CD4-positive, alpha-beta T cell (primary cell): ENCODE measurements around the gene KRT79. TPM values are rescaled to one million over a fixed set of nuclear protein-coding genes. Genes with fewer than 3 reads are reported as not detected.

Source experiments
- ATAC-seq: fragments of 200-7000 bp; cut with Tn5 transposase; one replicate; pipeline ENCODE4 v1.10.0; 2022; ENCODE audit warnings: mild to moderate bottlenecking; ENCODE audit not compliant: poor library complexity
- CTCF ChIA-PET: fragments of 350-600 bp; sonication (Branson Sonifier 250); formaldehyde crosslinking; loops from one replicate; lab custom pipeline; 2021; ENCODE audit warnings: antibody characterized with exemption, inconsistent platforms; lab: Charles Lee
- POLR2A ChIA-PET: fragments of 350-600 bp; sonication (Branson Sonifier 250); formaldehyde crosslinking; loops from one replicate; lab custom pipeline; 2021; ENCODE audit warnings: antibody characterized with exemption, inconsistent platforms; lab: Charles Lee
- DNase-seq, 14 experiments: peaks; one replicate each; pipeline ENCODE4 v3.0.0-alpha.2; 2013 to 2020; ENCODE audit warnings: mixed read lengths in 2 of 14
- H3K27ac ChIP-seq, 2 donors: one replicate each; pipeline versions ENCODE4 v1.5.1 to v1.7.0; 2013; ENCODE audit warnings: low read length in 2 of 2, low read depth in 1 of 2, mild to moderate bottlenecking in 1 of 2
- H3K27me3 ChIP-seq, 2 experiments: 1 replicate in 1 of 2; 2 replicates in 1 of 2; pipeline versions ENCODE4 v1.6.1 to v1.7.0; 2013; ENCODE audit warnings: low read length in 2 of 2, control low read depth in 1 of 2, mild to moderate bottlenecking in 1 of 2, moderate library complexity in 1 of 2; ENCODE audit not compliant: insufficient read depth in 2 of 2, control insufficient read depth in 1 of 2
- H3K36me3 ChIP-seq: one replicate; pipeline ENCODE4 v1.6.1; 2013; ENCODE audit warnings: low read length, control low read depth; ENCODE audit not compliant: insufficient read depth
- H3K4me1 ChIP-seq: one replicate; pipeline ENCODE4 v1.6.1; 2013; ENCODE audit warnings: low read length, control low read depth; ENCODE audit not compliant: insufficient read depth
- H3K4me3 ChIP-seq: one replicate; pipeline ENCODE4 v1.5.1; 2013; ENCODE audit warnings: mild to moderate bottlenecking, low read length, moderate library complexity
- H3K9me3 ChIP-seq, 2 experiments: 1 replicate in 1 of 2; 2 replicates in 1 of 2; pipeline versions ENCODE4 v1.6.1 to v1.7.0; 2013; ENCODE audit warnings: low read length in 2 of 2, mild to moderate bottlenecking in 2 of 2, control low read depth in 1 of 2, moderate library complexity in 1 of 2; ENCODE audit not compliant: control insufficient read depth in 1 of 2, insufficient read depth in 1 of 2
- H3K27ac Mint-ChIP-seq: one replicate; pipeline ENCODE4 v1.8.0; 2020; ENCODE audit warnings: mixed read lengths
- H3K27me3 Mint-ChIP-seq: one replicate; pipeline ENCODE4 v1.8.0; 2021; ENCODE audit warnings: mixed read lengths
- H3K36me3 Mint-ChIP-seq: one replicate; pipeline ENCODE4 v1.8.0; 2021; ENCODE audit warnings: low read depth, mixed read lengths
- H3K4me1 Mint-ChIP-seq: one replicate; pipeline ENCODE4 v1.8.0; 2021; ENCODE audit warnings: low read depth, mixed read lengths
- H3K4me3 Mint-ChIP-seq: one replicate; pipeline ENCODE4 v1.8.0; 2020; ENCODE audit warnings: mild to moderate bottlenecking, mixed read lengths
- H3K9me3 Mint-ChIP-seq: one replicate; pipeline ENCODE4 v1.8.0; 2020; ENCODE audit warnings: mixed read lengths
- CTCF ChIP-seq: fragments of 200-600 bp; IDR thresholded peaks from one replicate; pipeline ENCODE4 v1.8.0; 2022; ENCODE audit warnings: antibody characterized with exemption, mild to moderate bottlenecking
- intact Hi-C, 2 experiments: fragments of 100-400 bp; cut with DNase I in 1 of 2; cut with micrococcal nuclease in 1 of 2; formaldehyde crosslinking; loops; one replicate each; pipeline versions ENCODE4 v1.15.1 to v1.9.0; 2023 to 2025; cut with DNase I, micrococcal nuclease
- total RNA-seq, 174 experiments: library from RNA in 2 of 174; stranded (reverse) in 2 of 174; gene quantifications; one replicate each; pipeline ENCODE4 v1.2.3 and lab custom pipeline; 2021 to 2026

KRT79 gene
- total RNA-seq, 2 experiments from 2014 or later = not detected

- H3K4me1 ChIP-seq = no peaks in the 10 kb centered on the region
- H3K36me3 ChIP-seq = no peaks in the 10 kb centered on the region
- Mint-ChIP-seq H3K27ac (no peak overlapping the region), H3K4me3 (no peak overlapping the region), H3K4me1 (no peaks in the 10 kb centered on the region), H3K36me3 (no peaks in the 10 kb centered on the region), H3K27me3 (no peaks in the 10 kb centered on the region), H3K9me3 (no peaks in the 10 kb centered on the region)
- ATAC-seq (no peak), DNase-seq (no peak)
- no peak overlapping the region for H3K27ac ChIP-seq
- ChIA-PET POLR2A (no interaction called here), CTCF (no interaction called here)
- no peak for TF ChIP-seq CTCF
- H3K4me3 ChIP-seq = no peak overlapping the region
- intact Hi-C loops = no loop called here
- H3K9me3 ChIP-seq = no peaks in the 10 kb centered on the region
- no peaks in the 10 kb centered on the region for H3K27me3 ChIP-seq
Measured at GRCh38 chr12:52806821-52807543, 27.1 kb downstream of the KRT79 start.

- H3K4me1 Mint-ChIP-seq = no peaks in the 10 kb centered on the region
- H3K4me1 ChIP-seq = no peaks in the 10 kb centered on the region
- ATAC-seq = no peak
- H3K27ac ChIP-seq = no peak overlapping the region
- ChIA-PET CTCF (no interaction called here), POLR2A (no interaction called here)
- intact Hi-C loops = no loop called here
- H3K4me3 ChIP-seq = no peak overlapping the region
- H3K4me3 Mint-ChIP-seq = no peak overlapping the region
- no peaks in the 10 kb centered on the region for H3K27me3 ChIP-seq
- no peaks in the 10 kb centered on the region for H3K27me3 Mint-ChIP-seq
- no peaks in the 10 kb centered on the region for H3K9me3 ChIP-seq
- TF ChIP-seq CTCF = no peak
- H3K27ac Mint-ChIP-seq = no peak overlapping the region
- no peak for DNase-seq
- no peaks in the 10 kb centered on the region for H3K9me3 Mint-ChIP-seq
- H3K36me3 ChIP-seq = no peaks in the 10 kb centered on the region
- H3K36me3 Mint-ChIP-seq = no peaks in the 10 kb centered on the region
Measured at GRCh38 chr12:52806169-52806811, 27.8 kb downstream of the KRT79 start.

GRCh38 chr12:52805739-52806138 lies 28.4 kb downstream of the KRT79 start:
- intact Hi-C loops = no loop called here
- no peaks in the 10 kb centered on the region for H3K36me3 ChIP-seq
- no peaks in the 10 kb centered on the region for H3K27me3 ChIP-seq
- DNase-seq (no peak), ATAC-seq (no peak)
- POLR2A ChIA-PET = no interaction called here
- Mint-ChIP-seq H3K4me3 (no peak overlapping the region), H3K27ac (no peak overlapping the region), H3K4me1 (no peaks in the 10 kb centered on the region), H3K9me3 (no peaks in the 10 kb centered on the region), H3K27me3 (no peaks in the 10 kb centered on the region), H3K36me3 (no peaks in the 10 kb centered on the region)
- no peaks in the 10 kb centered on the region for H3K9me3 ChIP-seq
- H3K4me3 ChIP-seq = no peak overlapping the region
- H3K27ac ChIP-seq = no peak overlapping the region
- CTCF ChIA-PET = no interaction called here
- H3K4me1 ChIP-seq = no peaks in the 10 kb centered on the region
- TF ChIP-seq CTCF = no peak
